T-cell (primary cell): Measurements from ENCODE around the gene APLP2. TPM values are rescaled to one million over a fixed set of nuclear protein-coding genes. Genes with fewer than 3 reads are reported as not detected.
A peak's percentile ranks its signal among the peaks of the same experiment; 100 is the strongest.

ENCODE experiments used
- ATAC-seq, 4 experiments: fragments of 200-7000 bp in 3 of 4; fragments of 150-1000 bp in 1 of 4; cut with Tn5 transposase; replicated peaks in 1 of 4; 1 replicate in 3 of 4; 2 replicates in 1 of 4; pipeline ENCODE4 v1.10.0; 2021; ENCODE audit warnings: moderate library complexity in 3 of 4, mild to moderate bottlenecking in 2 of 4, moderate number of reproducible peaks in 1 of 4
- CTCF ChIA-PET, 2 donors: fragments of 300-600 bp; sonication (Branson Sonifier 250); formaldehyde crosslinking; loops; one replicate each; lab custom pipeline; 2022; ENCODE audit warnings: antibody characterized with exemption in 2 of 2; lab: Charles Lee
- POLR2A ChIA-PET, 2 donors: fragments of 300-600 bp; sonication (Branson Sonifier 250); formaldehyde crosslinking; loops; one replicate each; lab custom pipeline; 2022; ENCODE audit warnings: antibody characterized with exemption in 2 of 2; lab: Charles Lee
- DNase-seq, 35 experiments: peaks; one replicate each; pipeline versions ENCODE4 v3.0.0 to v3.0.0-alpha.2; 2013 to 2023
- H3K27ac ChIP-seq: one replicate; pipeline ENCODE4 v1.5.1; 2013; ENCODE audit warnings: low read length
- H3K27me3 ChIP-seq, 2 experiments: replicated peaks in 1 of 2; 1 replicate in 1 of 2; 2 replicates in 1 of 2; pipeline versions ENCODE4 v1.6.1 to v1.7.0; 2013; ENCODE audit warnings: low read length in 1 of 2, mixed read lengths in 1 of 2; ENCODE audit not compliant: control insufficient read depth in 2 of 2, insufficient read depth in 2 of 2; ENCODE audit errors: extremely low read depth in 1 of 2
- H3K36me3 ChIP-seq, 2 donors: 1 replicate in 1 of 2; 2 replicates in 1 of 2; pipeline versions ENCODE4 v1.6.1 to v1.7.0; 2013; ENCODE audit warnings: low read length in 1 of 2; ENCODE audit not compliant: control insufficient read depth in 2 of 2, insufficient read depth in 1 of 2; ENCODE audit errors: extremely low read depth in 1 of 2
- H3K4me1 ChIP-seq, 2 experiments: 1 replicate in 1 of 2; 2 replicates in 1 of 2; pipeline versions ENCODE4 v1.6.1 to v1.7.0; 2013; ENCODE audit warnings: low read length in 2 of 2, mixed read lengths in 1 of 2; ENCODE audit not compliant: insufficient read depth in 2 of 2, control insufficient read depth in 1 of 2; ENCODE audit errors: extremely low read depth in 1 of 2
- H3K4me3 ChIP-seq, 2 donors: 1 replicate in 1 of 2; 2 replicates in 1 of 2; pipeline versions ENCODE4 v1.5.1 to v1.7.0; 2013; ENCODE audit warnings: mild to moderate bottlenecking in 2 of 2, low read length in 1 of 2, moderate library complexity in 1 of 2; ENCODE audit not compliant: control insufficient read depth in 1 of 2; ENCODE audit errors: extremely low read depth in 1 of 2
- H3K9me3 ChIP-seq: 2 replicates; pipeline ENCODE4 v1.7.0; 2013
- H3K27ac Mint-ChIP-seq, 2 donors: one replicate each; pipeline ENCODE4 v1.8.0; 2020 to 2021; ENCODE audit warnings: mild to moderate bottlenecking in 2 of 2, mixed read lengths in 2 of 2
- H3K27me3 Mint-ChIP-seq, 2 donors: one replicate each; pipeline ENCODE4 v1.8.0; 2021 to 2022; ENCODE audit warnings: mixed read lengths in 2 of 2
- H3K36me3 Mint-ChIP-seq: one replicate; pipeline ENCODE4 v1.8.0; 2021; ENCODE audit warnings: mixed read lengths
- H3K4me1 Mint-ChIP-seq, 3 donors: one replicate each; pipeline ENCODE4 v1.8.0; 2020 to 2022; ENCODE audit warnings: mixed read lengths in 3 of 3, mild to moderate bottlenecking in 1 of 3
- H3K4me3 Mint-ChIP-seq, 3 donors: one replicate each; pipeline ENCODE4 v1.8.0; 2020 to 2022; ENCODE audit warnings: mild to moderate bottlenecking in 3 of 3, mixed read lengths in 3 of 3, moderate library complexity in 3 of 3
- H3K9me3 Mint-ChIP-seq, 3 donors: one replicate each; pipeline ENCODE4 v1.8.0; 2020 to 2022; ENCODE audit warnings: mixed read lengths in 3 of 3
- whole genome bisulfite sequencing: methylation state at CpG from one replicate; pipeline ENCODE4 v1.1.5; 2013; ENCODE audit warnings: missing lambda C conversion rate; ENCODE audit not compliant: insufficient coverage; 5-methylcytosine and 5-hydroxymethylcytosine counted together
- total RNA-seq, 35 experiments: library from RNA in 6 of 35; stranded (reverse) in 6 of 35; fragments of 120-200 nt in 1 of 35; gene quantifications; one replicate each; pipeline versions ENCODE4 v1.2.1 to v1.2.4 and lab custom pipeline; 2013 to 2026

APLP2 gene
- total RNA-seq, 5 donors from 2014 or later (not counting 1 experiment from before 2014, with no cell fraction given): 36.4 to 61.9 (median 51.0) TPM

DNA sequence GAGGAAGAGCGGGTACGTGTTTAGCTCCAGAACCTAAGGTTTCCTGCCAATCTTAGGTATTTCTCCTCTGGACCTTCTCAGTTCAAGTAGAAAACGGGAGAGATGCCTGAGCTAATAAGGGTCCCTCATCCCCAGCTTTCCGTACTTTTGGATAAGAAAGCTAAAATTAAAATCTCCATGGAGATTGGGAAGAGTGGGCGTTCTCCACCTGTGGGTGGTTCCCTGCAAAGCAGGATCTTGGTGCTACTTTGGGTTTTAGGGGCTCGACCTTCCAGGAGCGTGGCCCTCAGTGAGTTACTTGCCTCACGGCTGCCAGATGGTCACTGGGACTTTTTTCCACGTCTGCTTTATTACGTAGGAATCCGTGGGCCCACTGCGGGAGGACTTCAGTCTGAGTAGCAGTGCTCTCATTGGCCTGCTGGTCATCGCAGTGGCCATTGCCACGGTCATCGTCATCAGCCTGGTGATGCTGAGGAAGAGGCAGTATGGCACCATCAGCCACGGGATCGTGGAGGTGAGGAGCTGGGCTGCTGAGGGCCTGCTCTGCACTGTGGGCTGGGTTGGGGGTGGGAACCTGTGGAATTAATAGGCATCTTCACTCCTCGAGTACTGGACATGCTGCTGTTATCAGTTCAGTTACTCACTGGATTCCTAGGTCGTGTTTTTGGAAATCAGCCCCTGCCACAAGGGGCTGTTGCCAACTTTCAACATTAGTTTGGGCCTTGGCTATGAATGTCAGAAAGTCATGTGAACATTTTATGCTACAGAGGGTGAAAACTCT lies 72.1 kb downstream of the APLP2 start:
- Mint-ChIP-seq H3K36me3 (peaks cover 44% of the 10 kb centered on the region), H3K27me3 (no peaks in the 10 kb centered on the region), H3K27ac (no peak overlapping the region), H3K4me1 (peaks cover 6 to 12% (median 7%) of the 10 kb centered on the region in 3 donors), H3K9me3 (no peaks in the 10 kb centered on the region), H3K4me3 (no peak overlapping the region)
- Histone ChIP-seq H3K9me3 (no peaks in the 10 kb centered on the region), H3K27me3 (no peaks in the 10 kb centered on the region), H3K36me3 (peaks cover 0 to 31% of the 10 kb centered on the region in 2 donors), H3K27ac (no peak overlapping the region), H3K4me1 (peaks cover 0 to 8% of the 10 kb centered on the region in 2 experiments), H3K4me3 (no peak overlapping the region)
- WGBS: 91% methylated on average over 18 of the region's 19 CpGs
- POLR2A ChIA-PET: no interaction called here
- CTCF ChIA-PET: interaction anchor here in 1 of 2 donors (0.7 kb wide), 1 partner anchor 220 kb away, joined by 3 read pairs; no protein-coding TSS in a partner anchor
- DNase-seq: no peak
- ATAC-seq: no peak

DNA sequence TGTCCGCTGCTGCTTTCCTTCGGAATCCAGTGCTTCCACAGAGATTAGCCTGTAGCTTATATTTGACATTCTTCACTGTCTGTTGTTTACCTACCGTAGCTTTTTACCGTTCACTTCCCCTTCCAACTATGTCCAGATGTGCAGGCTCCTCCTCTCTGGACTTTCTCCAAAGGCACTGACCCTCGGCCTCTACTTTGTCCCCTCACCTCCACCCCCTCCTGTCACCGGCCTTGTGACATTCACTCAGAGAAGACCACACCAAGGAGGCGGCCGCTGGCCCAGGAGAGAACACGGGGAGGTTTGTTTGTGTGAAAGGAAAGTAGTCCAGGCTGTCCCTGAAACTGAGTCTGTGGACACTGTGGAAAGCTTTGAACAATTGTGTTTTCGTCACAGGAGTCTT lies 74.4 kb downstream of the APLP2 start:
- peaks cover 13 to 26% (median 15%) of the 10 kb centered on the region in 3 donors for H3K4me1 Mint-ChIP-seq
- H3K36me3 ChIP-seq: peaks cover 0 to 29% of the 10 kb centered on the region in 2 donors
- no peak overlapping the region for H3K4me3 Mint-ChIP-seq
- no peak overlapping the region for H3K4me3 ChIP-seq
- peaks cover 32% of the 10 kb centered on the region for H3K36me3 Mint-ChIP-seq
- POLR2A ChIA-PET: no interaction called here
- H3K9me3 Mint-ChIP-seq: no peaks in the 10 kb centered on the region
- DNase-seq: no peak
- CTCF ChIA-PET: interaction anchor here (0.6 to 0.9 kb wide), 3 partner anchors 12 to 585 kb away, joined by 3 read pairs; no protein-coding TSS in a partner anchor
- no peak overlapping the region for H3K27ac ChIP-seq
- peaks cover 0 to 15% of the 10 kb centered on the region in 2 experiments for H3K4me1 ChIP-seq
- no peak overlapping the region for H3K27ac Mint-ChIP-seq
- WGBS: 96% methylated on average over 4 of the region's 10 CpGs
- no peaks in the 10 kb centered on the region for H3K27me3 Mint-ChIP-seq
- H3K9me3 ChIP-seq: no peaks in the 10 kb centered on the region
- ATAC-seq: no peak
- no peaks in the 10 kb centered on the region for H3K27me3 ChIP-seq

DNA sequence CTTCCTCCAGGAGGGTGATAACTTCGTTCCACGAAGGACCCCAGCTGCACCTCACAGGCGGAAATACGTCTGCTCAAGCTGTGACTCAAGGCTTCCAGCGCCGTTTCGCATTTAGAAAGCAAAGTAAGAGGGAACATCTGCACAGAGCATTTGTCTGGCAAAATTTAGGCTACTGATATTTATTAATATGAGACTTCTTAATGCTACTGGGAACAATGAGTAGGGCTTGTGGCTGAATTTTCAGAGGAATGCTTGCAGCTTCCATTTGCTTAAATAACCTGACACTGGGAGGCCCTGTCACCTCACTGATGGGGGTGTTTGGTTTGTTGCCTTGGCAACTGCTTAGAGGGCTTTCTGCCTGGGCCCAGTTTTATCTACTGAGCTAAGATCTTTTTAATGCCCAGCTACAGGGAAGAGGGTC lies 75.2 kb downstream of the APLP2 start:
- 100% methylated on average over 2 of the region's 7 CpGs for WGBS
- ATAC-seq: no peak
- H3K27me3 ChIP-seq: no peaks in the 10 kb centered on the region
- H3K4me1 ChIP-seq: peaks cover 0 to 15% of the 10 kb centered on the region in 2 experiments
- CTCF ChIA-PET: interaction anchor here (1.0 to 2.4 kb wide), 2 partner anchors 12 to 13 kb away, joined by 3 to 16 read pairs; no protein-coding TSS in a partner anchor
- Mint-ChIP-seq H3K36me3 (peaks cover 27% of the 10 kb centered on the region), H3K27me3 (no peaks in the 10 kb centered on the region), H3K9me3 (no peaks in the 10 kb centered on the region), H3K27ac (peak overlapping the region in 1 of 2 donors; percentile 10), H3K4me1 (peaks cover 13 to 26% (median 15%) of the 10 kb centered on the region in 3 donors), H3K4me3 (no peak overlapping the region)
- no peaks in the 10 kb centered on the region for H3K9me3 ChIP-seq
- no peak overlapping the region for H3K27ac ChIP-seq
- DNase-seq: no peak
- no peak overlapping the region for H3K4me3 ChIP-seq
- peaks cover 0 to 24% of the 10 kb centered on the region in 2 donors for H3K36me3 ChIP-seq
- POLR2A ChIA-PET: no interaction called here

DNA sequence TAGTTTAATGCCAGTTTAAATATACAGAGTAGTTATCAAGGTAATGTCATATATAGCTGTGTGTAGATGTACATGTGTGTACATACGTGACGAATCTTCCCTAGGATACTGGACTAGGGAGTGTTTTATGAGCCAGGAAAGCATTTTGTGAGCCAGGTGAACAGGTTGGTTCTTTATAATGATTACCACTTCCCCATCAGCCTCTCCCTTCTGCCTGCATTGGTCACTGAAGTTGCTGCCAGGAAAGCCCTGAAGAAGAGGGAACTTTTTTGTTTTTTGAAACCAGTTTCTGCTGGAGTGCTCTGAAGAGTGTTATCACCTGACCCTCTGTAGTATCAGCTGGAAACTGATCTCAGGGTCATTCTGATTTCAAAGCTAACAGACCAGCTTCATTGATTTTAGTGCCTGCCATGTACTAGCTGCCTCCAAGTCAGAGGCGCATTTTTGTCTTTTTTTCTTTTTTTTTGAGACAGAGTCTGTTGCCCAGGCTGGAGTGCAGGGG lies 75.7 kb downstream of the APLP2 start:
- Mint-ChIP-seq H3K4me3 (no peak overlapping the region), H3K9me3 (no peaks in the 10 kb centered on the region), H3K36me3 (peaks cover 22% of the 10 kb centered on the region), H3K4me1 (peaks cover 13 to 26% (median 15%) of the 10 kb centered on the region in 3 donors), H3K27ac (peak overlapping the region in 1 of 2 donors; percentile 55), H3K27me3 (no peaks in the 10 kb centered on the region)
- H3K27ac ChIP-seq: no peak overlapping the region
- H3K36me3 ChIP-seq: peaks cover 0 to 20% of the 10 kb centered on the region in 2 donors
- H3K4me3 ChIP-seq: no peak overlapping the region
- H3K9me3 ChIP-seq: no peaks in the 10 kb centered on the region
- ATAC-seq (no peak), DNase-seq (no peak)
- H3K4me1 ChIP-seq: peaks cover 0 to 15% of the 10 kb centered on the region in 2 experiments
- CTCF ChIA-PET: interaction anchor here (1.0 to 2.4 kb wide), 2 partner anchors 13 kb away, joined by 3 to 16 read pairs; no protein-coding TSS in a partner anchor
- H3K27me3 ChIP-seq: no peaks in the 10 kb centered on the region
- 100% methylated on average over 1 of the region's 3 CpGs for WGBS
- POLR2A ChIA-PET: interaction anchor here in 1 of 2 donors (0.6 kb wide), 1 partner anchor 20 kb away, joined by 3 read pairs; no protein-coding TSS in a partner anchor

DNA sequence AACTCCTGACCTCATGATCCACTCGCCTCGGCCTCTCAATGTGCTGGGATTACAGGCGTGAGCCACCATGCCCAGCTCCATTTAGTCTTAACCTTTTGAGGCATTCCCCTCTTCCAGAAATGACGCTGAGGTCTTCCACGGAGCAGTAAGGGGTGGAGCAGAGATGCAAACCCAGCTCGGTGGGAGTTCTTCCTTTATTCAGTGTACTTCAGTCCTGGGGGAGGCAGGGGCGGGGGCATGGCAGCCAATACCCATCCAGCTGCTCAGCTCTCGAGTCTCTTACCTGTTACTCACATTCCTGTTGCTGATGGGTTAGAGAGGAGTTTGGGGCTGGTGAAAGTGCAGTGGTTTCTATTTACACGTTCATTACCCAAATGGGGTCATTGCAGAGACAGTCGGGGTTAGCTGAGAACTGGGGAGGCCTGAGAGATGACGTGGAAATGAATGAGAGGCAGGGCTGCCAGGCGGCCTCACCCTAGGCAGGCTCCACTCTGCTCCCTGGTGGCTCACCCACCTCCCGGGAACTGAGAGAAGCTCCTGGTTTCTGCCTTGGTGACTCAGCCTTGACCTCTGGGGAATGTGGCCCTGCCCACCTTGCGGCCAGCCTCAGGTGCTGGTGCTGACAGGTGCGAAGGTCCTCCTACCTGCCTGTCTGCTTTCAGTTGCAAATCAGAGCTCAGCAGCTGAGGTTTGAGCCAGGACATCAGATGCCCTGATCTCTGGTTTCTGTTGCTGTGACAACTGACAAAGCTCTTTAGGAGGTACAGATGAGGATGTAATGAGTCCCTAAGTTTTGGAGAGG lies 76.5 kb downstream of the APLP2 start:
- Mint-ChIP-seq H3K27ac (peak overlapping the region; percentile 45 to 55), H3K4me1 (peaks cover 13 to 26% (median 15%) of the 10 kb centered on the region in 3 donors), H3K27me3 (peaks cover 0 to 1% of the 10 kb centered on the region in 2 donors), H3K9me3 (no peaks in the 10 kb centered on the region), H3K4me3 (peak overlapping the region in 1 of 3 donors; percentile 14), H3K36me3 (peaks cover 19% of the 10 kb centered on the region)
- WGBS: 74% methylated on average over 9 of the region's 15 CpGs
- Histone ChIP-seq H3K4me1 (peaks cover 0 to 15% of the 10 kb centered on the region in 2 experiments), H3K27ac (peak overlapping the region; percentile 49), H3K4me3 (no peak overlapping the region), H3K9me3 (no peaks in the 10 kb centered on the region), H3K36me3 (peaks cover 0 to 18% of the 10 kb centered on the region in 2 donors), H3K27me3 (no peaks in the 10 kb centered on the region)
- DNase-seq: no peak
- CTCF ChIA-PET: interaction anchor here in 1 of 2 donors (2.4 kb wide), 1 partner anchor 14 kb away, joined by 16 read pairs; no protein-coding TSS in a partner anchor
- ATAC-seq: peak; percentile 24 to 43 (median 36)
- POLR2A ChIA-PET: interaction anchor here in 1 of 2 donors (0.6 kb wide), 1 partner anchor 21 kb away, joined by 3 read pairs; no protein-coding TSS in a partner anchor
